ENCODE results near the gene DOCK10. TPM values are rescaled to one million over a fixed set of nuclear protein-coding genes. Genes with fewer than 3 reads are reported as not detected.

The DOCK10 gene
- total and polyA plus RNA-seq, 2 donors (not counting 3 experiments of a cell fraction or from before 2014, with no cell fraction given): 5.8 to 23.0 TPM

GRCh38 chr2:224860786-224861185 is 181.5 kb downstream of the DOCK10 start:
- dilution Hi-C loops (cut with MboI; ENCODE audit: extremely low pct_ligation_motif_present, low sequenced_read_pairs): no loop called here
- CTCF ChIA-PET: no interaction called here

More at GRCh38 chr2:224860786-224861185, 181.5 kb downstream of the DOCK10 start:
- H3K4me1 ChIP-seq (ENCODE audit: control insufficient read depth, extremely low read depth, insufficient read depth, low read length): no peaks in the 10 kb centered on the region
- no peaks in the 10 kb centered on the region for H3K79me2 ChIP-seq (ENCODE audit: control insufficient read depth, insufficient read depth, low read length)
- H3K4me3 ChIP-seq (replicated peaks in 1 of 3; ENCODE audit: insufficient read depth in 1 of 3, low read depth in 1 of 3, low read length in 3 of 3): no peak overlapping the region
- no TSS peak for BruUV-seq (replicated peaks)
- no peaks in the 10 kb centered on the region for H3K36me3 ChIP-seq (ENCODE audit: control insufficient read depth in 2 of 2, extremely low read depth in 1 of 2, insufficient read depth in 2 of 2, low read length in 2 of 2)
- POLR2A ChIA-PET: no interaction called here
- no peak overlapping the region for H3K27ac ChIP-seq (ENCODE audit: insufficient read depth, low read depth, low read length)
- intact Hi-C loops (cut with micrococcal nuclease): no loop called here
- H3K27me3 ChIP-seq (ENCODE audit: control insufficient read depth in 2 of 2, insufficient read depth in 2 of 2, low read length in 2 of 2): no peaks in the 10 kb centered on the region
- H3K9me3 ChIP-seq (replicated peaks; ENCODE audit: control insufficient read depth, insufficient read depth, low read length): no peaks in the 10 kb centered on the region
- H3K9ac ChIP-seq (replicated peaks; ENCODE audit: extremely low read depth, insufficient read depth, low read length): no peak overlapping the region
- DNase-seq (ENCODE audit: low read depth, low spot score) (no peak), FAIRE-seq (no peak)
- no peaks in the 10 kb centered on the region for H3K9me1 ChIP-seq (replicated peaks; ENCODE audit: control insufficient read depth, extremely low read depth, insufficient read depth, low read length)
- TF ChIP-seq POLR2AphosphoS5 (IDR thresholded peaks at IDR 0.05; ENCODE audit: insufficient read depth, low read depth, low read length) (no peak), GATA2 (IDR thresholded peaks at IDR 0.05; ENCODE audit: insufficient read depth, insufficient read length, low read depth, low read length) (no peak), POLR2A (IDR thresholded peaks at IDR 0.05; ENCODE audit: low read depth, low read length) (no peak), CTCF (IDR thresholded peaks at IDR 0.05; ENCODE audit: extremely low read depth in 1 of 2, insufficient read depth in 1 of 2, low read depth in 1 of 2, low read length in 2 of 2) (no peak), FOS (IDR thresholded peaks at IDR 0.05; ENCODE audit: borderline replicate concordance, insufficient read depth, low read length) (no peak), JUN (IDR thresholded peaks at IDR 0.05; ENCODE audit: borderline replicate concordance, insufficient read depth, insufficient read length, low read depth) (no peak), MYC (IDR thresholded peaks at IDR 0.05; ENCODE audit: low read depth, low read length) (no peak), EZH2 (IDR thresholded peaks at IDR 0.05; ENCODE audit: borderline replicate concordance, low read depth, low read length, severe bottlenecking) (no peak)
- TF ChIP-seq, protein P1, sequence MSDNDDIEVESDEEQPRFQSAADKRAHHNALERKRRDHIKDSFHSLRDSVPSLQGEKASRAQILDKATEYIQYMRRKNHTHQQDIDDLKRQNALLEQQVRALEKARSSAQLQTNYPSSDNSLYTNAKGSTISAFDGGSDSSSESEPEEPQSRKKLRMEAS (IDR thresholded peaks at IDR 0.05; ENCODE audit: insufficient read depth, insufficient read length): no peak
- no peak overlapping the region for H3K4me2 ChIP-seq (ENCODE audit: insufficient read depth, low read length)
- H4K20me1 ChIP-seq (replicated peaks; ENCODE audit: control insufficient read depth, extremely low read depth, insufficient read depth, low read length): no peaks in the 10 kb centered on the region
- no peak overlapping the region for H2AFZ ChIP-seq (ENCODE audit: low read depth, low read length)
